GM18508 (cell line): ENCODE results near the gene TNFRSF1B.

Source experiments
- ATAC-seq: cut with Tn5 transposase; IDR thresholded peaks from one replicate; pipeline ENCODE4 v1.9.1; 2021; ENCODE audit warnings: moderate number of reproducible peaks; ENCODE audit not compliant: insufficient read depth, unreplicated experiment

The TNFRSF1B gene

DNA sequence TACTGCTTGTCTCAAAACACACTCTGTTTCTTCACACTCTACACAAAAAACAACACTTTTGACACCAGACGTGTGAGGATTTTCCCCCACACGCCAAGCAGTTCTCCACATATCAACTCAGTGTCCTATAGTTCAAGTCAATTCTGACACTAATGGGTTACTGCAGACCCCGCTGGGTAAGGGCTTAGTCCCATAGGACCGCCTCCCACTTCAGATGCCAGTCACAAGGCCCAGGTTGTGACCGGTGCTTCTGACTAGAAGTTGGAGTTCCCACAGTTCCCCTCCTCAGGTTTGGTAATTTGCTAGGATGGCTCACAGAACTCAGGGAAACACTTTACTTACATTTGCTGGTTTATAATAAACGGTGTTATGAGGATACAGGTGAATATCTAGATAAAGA, 83.0 kb downstream of the TNFRSF1B start:
- no peak for ATAC-seq

DNA sequence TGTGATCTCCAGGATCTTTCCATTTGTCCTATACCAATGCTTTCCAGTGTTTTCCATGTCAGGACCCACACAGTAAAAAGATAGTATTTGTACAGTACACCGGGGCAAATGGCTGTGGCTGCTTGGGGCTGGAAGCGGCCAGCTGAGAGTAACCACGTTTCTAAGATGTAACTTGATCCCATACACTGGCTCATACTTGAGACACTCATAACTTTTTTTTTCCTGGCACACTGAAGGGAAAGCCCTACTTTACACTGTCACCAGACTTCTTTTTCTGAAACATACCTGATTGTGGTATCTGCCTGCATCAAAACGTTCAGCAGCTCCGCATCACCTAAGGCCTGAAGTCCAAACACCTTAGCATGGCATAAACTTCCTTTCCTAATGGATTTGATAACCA, 84.7 kb downstream of the TNFRSF1B start:
- ATAC-seq, result no peak

DNA sequence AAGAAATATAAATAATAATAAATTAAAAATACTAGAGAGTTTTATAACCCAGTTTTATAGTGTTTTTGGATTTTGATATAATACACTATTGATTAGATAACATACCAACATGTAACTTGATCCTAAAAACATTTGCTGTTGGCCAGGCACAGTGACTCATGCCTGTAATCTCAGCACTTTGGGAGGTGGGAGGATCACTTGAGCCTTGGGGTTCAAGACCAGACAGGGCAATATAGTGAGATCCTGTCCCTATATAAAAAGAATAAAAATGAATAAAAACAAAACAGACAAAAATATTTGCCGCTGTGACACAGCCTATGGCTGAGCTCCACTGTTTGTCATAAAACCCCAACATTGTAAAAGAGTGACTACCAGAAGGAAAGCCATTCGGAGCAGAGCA, 89.1 kb downstream of the TNFRSF1B start:
- ATAC-seq, result no peak

DNA sequence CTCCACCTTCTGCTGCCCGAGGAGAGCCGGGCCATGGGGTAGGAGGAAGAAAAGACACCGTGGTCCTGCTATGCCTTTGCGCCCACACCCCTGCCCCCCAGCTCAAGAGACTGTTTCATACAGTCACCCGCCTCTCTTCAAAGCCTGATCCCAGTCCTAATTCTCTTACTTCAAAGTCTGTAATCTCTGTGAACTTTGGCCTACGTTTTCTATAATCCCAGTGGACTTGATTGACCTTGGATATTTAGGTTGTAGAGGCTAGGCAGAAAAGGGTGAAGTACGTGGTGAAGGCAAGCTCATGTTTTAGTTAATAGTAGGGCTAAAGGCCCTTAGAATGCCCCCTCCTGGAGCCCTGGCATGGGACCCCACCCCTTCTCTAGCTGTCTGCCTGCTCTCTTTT, 91.5 kb downstream of the TNFRSF1B start:
- no peak for ATAC-seq
